Uterus (tissue), 2 donors: Measurements from ENCODE around the gene STAB2.

Experiments used
- POLR2A ChIP-seq, 2 donors: fragments of 450-650 bp; IDR thresholded peaks; one replicate each; pipeline ENCODE4 v1.6.1; 2016; ENCODE audit warnings: antibody characterized with exemption in 2 of 2, mild to moderate bottlenecking in 1 of 2, moderate library complexity in 1 of 2
- TF ChIP-seq, protein P1 (sequence below), 4 experiments: fragments of 200-600 bp in 2 of 4; fragments of 450-650 bp in 2 of 4; sonication (generic) in 2 of 4; IDR thresholded peaks; one replicate each; pipeline ENCODE4 v1.5.1; 2016 to 2019; ENCODE audit warnings: antibody characterized with exemption in 4 of 4, mild to moderate bottlenecking in 2 of 4, moderate library complexity in 1 of 4

DNA sequence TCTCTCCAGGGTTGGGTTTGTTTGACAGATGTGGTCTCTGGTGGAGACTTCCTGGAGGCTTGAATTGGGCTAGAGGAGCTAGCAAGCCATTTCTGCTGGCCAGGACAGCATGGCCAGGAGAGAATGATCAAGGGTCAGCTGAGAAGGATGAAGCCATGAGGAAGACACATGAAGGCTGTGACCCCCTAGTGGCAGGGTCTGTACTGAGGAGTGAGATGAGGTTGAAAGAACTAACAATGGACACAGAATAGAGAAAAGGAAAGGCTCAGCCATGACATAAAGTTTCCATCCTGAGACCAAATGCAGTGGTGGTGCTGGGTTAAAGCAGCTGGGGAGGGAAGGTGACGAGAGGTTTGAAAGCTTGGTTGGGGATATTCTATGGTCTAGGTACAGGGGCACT lies 164.1 kb downstream of the STAB2 start:
- TF ChIP-seq, protein P1, sequence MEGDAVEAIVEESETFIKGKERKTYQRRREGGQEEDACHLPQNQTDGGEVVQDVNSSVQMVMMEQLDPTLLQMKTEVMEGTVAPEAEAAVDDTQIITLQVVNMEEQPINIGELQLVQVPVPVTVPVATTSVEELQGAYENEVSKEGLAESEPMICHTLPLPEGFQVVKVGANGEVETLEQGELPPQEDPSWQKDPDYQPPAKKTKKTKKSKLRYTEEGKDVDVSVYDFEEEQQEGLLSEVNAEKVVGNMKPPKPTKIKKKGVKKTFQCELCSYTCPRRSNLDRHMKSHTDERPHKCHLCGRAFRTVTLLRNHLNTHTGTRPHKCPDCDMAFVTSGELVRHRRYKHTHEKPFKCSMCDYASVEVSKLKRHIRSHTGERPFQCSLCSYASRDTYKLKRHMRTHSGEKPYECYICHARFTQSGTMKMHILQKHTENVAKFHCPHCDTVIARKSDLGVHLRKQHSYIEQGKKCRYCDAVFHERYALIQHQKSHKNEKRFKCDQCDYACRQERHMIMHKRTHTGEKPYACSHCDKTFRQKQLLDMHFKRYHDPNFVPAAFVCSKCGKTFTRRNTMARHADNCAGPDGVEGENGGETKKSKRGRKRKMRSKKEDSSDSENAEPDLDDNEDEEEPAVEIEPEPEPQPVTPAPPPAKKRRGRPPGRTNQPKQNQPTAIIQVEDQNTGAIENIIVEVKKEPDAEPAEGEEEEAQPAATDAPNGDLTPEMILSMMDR (IDR thresholded peaks at IDR 0.05): no peak
- no peak for TF ChIP-seq POLR2A (IDR thresholded peaks at IDR 0.05)
